GM12892 (cell line): ENCODE results near the gene SPSB1.

Experiments
- POLR2A ChIP-seq: IDR thresholded peaks from 2 replicates; pipeline ENCODE4 v1.6.1; 2011; ENCODE audit warnings: low read depth, low read length, control low read depth
- POLR2AphosphoS5 ChIP-seq: IDR thresholded peaks from 2 replicates; pipeline ENCODE4 v1.6.1; 2011; ENCODE audit warnings: low read depth, low read length, control low read depth
- TAF1 ChIP-seq: IDR thresholded peaks from 2 replicates; pipeline ENCODE4 v1.6.1; 2011; ENCODE audit warnings: low read depth, mild to moderate bottlenecking, control low read depth, low read length, borderline replicate concordance

DNA sequence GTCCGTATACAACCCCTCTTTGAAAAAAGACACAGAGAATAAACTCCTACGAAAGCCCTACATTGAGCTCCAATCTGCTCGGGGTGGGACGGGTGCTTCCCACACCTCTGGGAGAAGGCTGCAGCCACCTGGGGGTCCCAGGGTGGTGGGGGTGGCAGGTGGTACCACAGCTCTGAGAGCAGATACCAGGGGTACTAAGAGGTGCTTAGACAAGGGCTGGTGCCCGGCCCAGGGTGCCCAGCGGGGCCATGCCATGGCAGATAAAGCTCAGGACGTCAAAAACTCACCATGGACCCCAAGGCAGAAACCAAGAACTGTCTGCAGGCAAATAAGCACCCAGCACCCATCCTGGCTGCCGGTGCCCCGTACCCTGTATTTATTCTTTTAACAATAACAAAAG lies 75.1 kb downstream of the SPSB1 start:
- TF ChIP-seq POLR2A, result no peak
- no peak for TF ChIP-seq TAF1
- TF ChIP-seq POLR2AphosphoS5, result no peak
